ENCODE measurements around the gene ELP1.

ELP1 gene

GRCh38 chr9:108919517-108919916 is 14.4 kb downstream of the ELP1 start:
- Histone ChIP-seq H3K23ac (ENCODE audit: low read length in 2 of 2) (no peak overlapping the region), H2BK5ac (ENCODE audit: low read depth, low read length, poor library complexity, severe bottlenecking) (no peak overlapping the region), H3K27me3 (ENCODE audit: control insufficient read depth in 1 of 2, insufficient read depth in 1 of 2, low read length in 2 of 2) (no peaks in the 10 kb centered on the region), H2BK120ac (ENCODE audit: low read depth, low read length) (no peak overlapping the region), H3K4me1 (ENCODE audit: control insufficient read depth, insufficient read depth, low read depth, low read length) (no peaks in the 10 kb centered on the region), H2AK5ac (ENCODE audit: low read length, severe bottlenecking) (no peak overlapping the region), H2BK15ac (ENCODE audit: low read depth, poor library complexity, severe bottlenecking) (no peak overlapping the region), H3K4me3 (ENCODE audit: insufficient read depth in 1 of 2, low read depth in 1 of 2, low read length in 2 of 2) (no peak overlapping the region), H4K91ac (ENCODE audit: low read length) (no peak overlapping the region), H3K36me3 (ENCODE audit: control insufficient read depth in 1 of 2, insufficient read depth in 2 of 2, low read depth in 1 of 2, low read length in 2 of 2) (peaks cover 11 to 93% of the 10 kb centered on the region in 2 experiments), H3K14ac (ENCODE audit: low read length in 2 of 2) (no peak overlapping the region), H3K4ac (ENCODE audit: low read depth in 1 of 2, low read length in 2 of 2) (no peak overlapping the region), H3K4me2 (ENCODE audit: low read length, poor library complexity, severe bottlenecking) (no peak overlapping the region), H4K8ac (ENCODE audit: low read length) (no peak overlapping the region), H3K27ac (ENCODE audit: low read length, poor library complexity, severe bottlenecking) (no peak overlapping the region), H3K18ac (ENCODE audit: low read depth in 1 of 2, low read length in 2 of 2) (no peak overlapping the region), H2AFZ (ENCODE audit: low read depth, low read length) (no peak overlapping the region), H3K79me1 (replicated peaks; ENCODE audit: low read length, poor library complexity, severe bottlenecking) (peaks cover 10% of the 10 kb centered on the region), H2BK12ac (ENCODE audit: low read length in 2 of 2) (no peak overlapping the region), H3K9me3 (ENCODE audit: control insufficient read depth, low read length) (no peaks in the 10 kb centered on the region), H3K9ac (ENCODE audit: low read length) (no peak overlapping the region)
- 88% methylated on average over 4 of the region's 6 CpGs for WGBS
- no peak for DNase-seq

- Histone ChIP-seq H4K8ac (ENCODE audit: low read length) (no peak overlapping the region), H3K9ac (ENCODE audit: low read length) (no peak overlapping the region), H2BK120ac (ENCODE audit: low read depth, low read length) (no peak overlapping the region), H3K23ac (ENCODE audit: low read length in 2 of 2) (no peak overlapping the region), H3K27me3 (ENCODE audit: control insufficient read depth in 1 of 2, insufficient read depth in 1 of 2, low read length in 2 of 2) (no peaks in the 10 kb centered on the region), H3K14ac (ENCODE audit: low read length in 2 of 2) (no peak overlapping the region), H3K4me3 (ENCODE audit: insufficient read depth in 1 of 2, low read depth in 1 of 2, low read length in 2 of 2) (no peak overlapping the region), H2BK15ac (ENCODE audit: low read depth, poor library complexity, severe bottlenecking) (no peak overlapping the region), H2BK12ac (ENCODE audit: low read length in 2 of 2) (no peak overlapping the region), H3K27ac (ENCODE audit: low read length, poor library complexity, severe bottlenecking) (no peak overlapping the region), H2AFZ (ENCODE audit: low read depth, low read length) (no peak overlapping the region), H3K4me2 (ENCODE audit: low read length, poor library complexity, severe bottlenecking) (no peak overlapping the region), H3K9me3 (ENCODE audit: control insufficient read depth, low read length) (no peaks in the 10 kb centered on the region), H3K79me1 (replicated peaks; ENCODE audit: low read length, poor library complexity, severe bottlenecking) (peaks cover 8% of the 10 kb centered on the region), H3K4me1 (ENCODE audit: control insufficient read depth, insufficient read depth, low read depth, low read length) (no peaks in the 10 kb centered on the region), H3K4ac (ENCODE audit: low read depth in 1 of 2, low read length in 2 of 2) (no peak overlapping the region), H3K18ac (ENCODE audit: low read depth in 1 of 2, low read length in 2 of 2) (no peak overlapping the region), H2BK5ac (ENCODE audit: low read depth, low read length, poor library complexity, severe bottlenecking) (no peak overlapping the region), H4K91ac (ENCODE audit: low read length) (no peak overlapping the region), H2AK5ac (ENCODE audit: low read length, severe bottlenecking) (no peak overlapping the region), H3K36me3 (ENCODE audit: control insufficient read depth in 1 of 2, insufficient read depth in 2 of 2, low read depth in 1 of 2, low read length in 2 of 2) (peaks cover 20 to 87% of the 10 kb centered on the region in 2 experiments)
- peak; percentile 11 for DNase-seq
- WGBS: 99% methylated on average over 4 of the region's 5 CpGs
Measured at GRCh38 chr9:108913391-108913790, 20.5 kb downstream of the ELP1 start.

- peaks cover 8% of the 10 kb centered on the region for H3K79me1 ChIP-seq (replicated peaks; ENCODE audit: low read length, poor library complexity, severe bottlenecking)
- H3K4me2 ChIP-seq (ENCODE audit: low read length, poor library complexity, severe bottlenecking): no peak overlapping the region
- WGBS: no CpG with 5 or more reads among the region's 1 CpG
- H2AK5ac ChIP-seq (ENCODE audit: low read length, severe bottlenecking): no peak overlapping the region
- no peak overlapping the region for H3K14ac ChIP-seq (ENCODE audit: low read length in 2 of 2)
- no peak overlapping the region for H2BK15ac ChIP-seq (ENCODE audit: low read depth, poor library complexity, severe bottlenecking)
- H4K8ac ChIP-seq (ENCODE audit: low read length): no peak overlapping the region
- DNase-seq: no peak
- H2AFZ ChIP-seq (ENCODE audit: low read depth, low read length): no peak overlapping the region
- H4K91ac ChIP-seq (ENCODE audit: low read length): no peak overlapping the region
- no peaks in the 10 kb centered on the region for H3K4me1 ChIP-seq (ENCODE audit: control insufficient read depth, insufficient read depth, low read depth, low read length)
- H3K18ac ChIP-seq (ENCODE audit: low read depth in 1 of 2, low read length in 2 of 2): no peak overlapping the region
- no peak overlapping the region for H3K4ac ChIP-seq (ENCODE audit: low read depth in 1 of 2, low read length in 2 of 2)
- H2BK5ac ChIP-seq (ENCODE audit: low read depth, low read length, poor library complexity, severe bottlenecking): no peak overlapping the region
- no peak overlapping the region for H3K4me3 ChIP-seq (ENCODE audit: insufficient read depth in 1 of 2, low read depth in 1 of 2, low read length in 2 of 2)
- H3K27me3 ChIP-seq (ENCODE audit: control insufficient read depth in 1 of 2, insufficient read depth in 1 of 2, low read length in 2 of 2): no peaks in the 10 kb centered on the region
- peaks cover 22 to 89% of the 10 kb centered on the region in 2 experiments for H3K36me3 ChIP-seq (ENCODE audit: control insufficient read depth in 1 of 2, insufficient read depth in 2 of 2, low read depth in 1 of 2, low read length in 2 of 2)
- H3K9me3 ChIP-seq (ENCODE audit: control insufficient read depth, low read length): no peaks in the 10 kb centered on the region
- H2BK12ac ChIP-seq (ENCODE audit: low read length in 2 of 2): no peak overlapping the region
- no peak overlapping the region for H3K27ac ChIP-seq (ENCODE audit: low read length, poor library complexity, severe bottlenecking)
- H2BK120ac ChIP-seq (ENCODE audit: low read depth, low read length): peak overlapping the region; percentile 19
- no peak overlapping the region for H3K23ac ChIP-seq (ENCODE audit: low read length in 2 of 2)
- H3K9ac ChIP-seq (ENCODE audit: low read length): no peak overlapping the region
Measured at GRCh38 chr9:108911820-108912219, 22.1 kb downstream of the ELP1 start.

- no peak overlapping the region for H4K8ac ChIP-seq (ENCODE audit: low read length)
- H3K4me3 ChIP-seq (ENCODE audit: insufficient read depth in 1 of 2, low read depth in 1 of 2, low read length in 2 of 2): no peak overlapping the region
- H3K9me3 ChIP-seq (ENCODE audit: control insufficient read depth, low read length): no peaks in the 10 kb centered on the region
- H2AFZ ChIP-seq (ENCODE audit: low read depth, low read length): no peak overlapping the region
- H3K14ac ChIP-seq (ENCODE audit: low read length in 2 of 2): no peak overlapping the region
- H2BK12ac ChIP-seq (ENCODE audit: low read length in 2 of 2): no peak overlapping the region
- H2BK5ac ChIP-seq (ENCODE audit: low read depth, low read length, poor library complexity, severe bottlenecking): no peak overlapping the region
- no peak for DNase-seq
- H2BK15ac ChIP-seq (ENCODE audit: low read depth, poor library complexity, severe bottlenecking): no peak overlapping the region
- H3K4ac ChIP-seq (ENCODE audit: low read depth in 1 of 2, low read length in 2 of 2): no peak overlapping the region
- no peaks in the 10 kb centered on the region for H3K27me3 ChIP-seq (ENCODE audit: control insufficient read depth in 1 of 2, insufficient read depth in 1 of 2, low read length in 2 of 2)
- 100% methylated on average over 1 of the region's 2 CpGs for WGBS
- H3K23ac ChIP-seq (ENCODE audit: low read length in 2 of 2): no peak overlapping the region
- H2AK5ac ChIP-seq (ENCODE audit: low read length, severe bottlenecking): no peak overlapping the region
- no peak overlapping the region for H3K18ac ChIP-seq (ENCODE audit: low read depth in 1 of 2, low read length in 2 of 2)
- peaks cover 25 to 89% of the 10 kb centered on the region in 2 experiments for H3K36me3 ChIP-seq (ENCODE audit: control insufficient read depth in 1 of 2, insufficient read depth in 2 of 2, low read depth in 1 of 2, low read length in 2 of 2)
- H4K91ac ChIP-seq (ENCODE audit: low read length): no peak overlapping the region
- no peak overlapping the region for H3K4me2 ChIP-seq (ENCODE audit: low read length, poor library complexity, severe bottlenecking)
- H3K79me1 ChIP-seq (replicated peaks; ENCODE audit: low read length, poor library complexity, severe bottlenecking): peaks cover 8% of the 10 kb centered on the region
- H3K4me1 ChIP-seq (ENCODE audit: control insufficient read depth, insufficient read depth, low read depth, low read length): no peaks in the 10 kb centered on the region
- no peak overlapping the region for H3K9ac ChIP-seq (ENCODE audit: low read length)
- no peak overlapping the region for H3K27ac ChIP-seq (ENCODE audit: low read length, poor library complexity, severe bottlenecking)
- no peak overlapping the region for H2BK120ac ChIP-seq (ENCODE audit: low read depth, low read length)
Measured at GRCh38 chr9:108910914-108911313, 23.0 kb downstream of the ELP1 start.
